Forelimb muscle (tissue), 1 donor: ENCODE results near the gene RHBDL1. TPM values are rescaled to one million over a fixed set of nuclear protein-coding genes. Genes with fewer than 3 reads are reported as not detected.

Experiments used
- DNase-seq: peaks from one replicate; pipeline ENCODE4 v3.0.0-alpha.2; 2013; ENCODE audit warnings: low read depth
- polyA plus RNA-seq: library from polyadenylated mRNA; unstranded; fragments of 120-200 nt; gene quantifications from one replicate; pipeline ENCODE4 v1.2.1, GENCODE V29; 2013; ENCODE audit not compliant: insufficient read length

RHBDL1 gene
- polyA plus RNA-seq, 1 donor: 1.8 TPM

DNA sequence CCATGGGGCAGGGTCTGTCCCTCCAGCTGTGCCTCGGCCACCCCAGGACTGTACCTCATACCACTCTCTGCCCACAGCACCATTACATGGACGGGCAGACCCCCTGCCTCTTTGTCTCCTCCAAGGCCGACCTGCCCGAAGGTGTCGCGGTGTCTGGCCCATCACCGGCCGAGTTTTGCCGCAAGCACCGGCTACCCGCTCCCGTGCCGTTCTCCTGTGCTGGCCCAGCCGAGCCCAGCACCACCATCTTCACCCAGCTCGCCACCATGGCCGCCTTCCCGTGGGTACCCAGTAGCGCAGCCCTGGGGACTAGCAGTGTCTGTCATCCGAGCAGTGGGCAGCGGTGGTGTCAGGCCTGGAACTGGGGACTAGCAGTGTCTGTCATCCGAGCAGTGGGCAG is 2.6 kb upstream of the RHBDL1 start:
- no peak for DNase-seq

DNA sequence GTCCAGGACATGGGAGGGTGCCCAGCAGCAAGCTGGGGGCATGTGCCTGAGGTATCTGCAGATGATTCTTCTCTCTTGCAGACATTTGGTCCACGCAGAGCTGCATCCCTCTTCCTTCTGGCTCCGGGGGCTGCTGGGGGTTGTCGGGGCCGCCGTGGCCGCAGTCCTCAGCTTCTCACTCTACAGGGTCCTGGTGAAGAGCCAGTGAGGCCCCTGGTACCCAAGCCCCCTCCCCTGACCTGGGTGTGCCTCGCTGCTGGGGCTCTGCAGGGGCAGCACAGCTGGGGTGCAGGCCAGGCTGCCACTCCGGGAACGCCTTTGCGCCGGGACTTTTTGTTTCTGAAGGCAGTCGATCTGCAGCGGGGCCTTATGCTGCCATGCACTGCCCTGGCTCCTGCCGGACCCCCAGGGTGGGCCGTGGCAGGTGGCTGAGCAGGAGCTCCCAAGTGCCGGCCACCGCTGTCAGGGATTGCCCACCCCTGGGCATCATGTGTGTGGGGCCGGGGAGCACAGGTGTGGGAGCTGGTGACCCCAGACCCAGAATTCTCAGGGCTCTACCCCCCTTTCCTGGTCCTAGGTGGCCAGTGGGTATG is 2.0 kb upstream of the RHBDL1 start:
- DNase-seq: no peak

DNA sequence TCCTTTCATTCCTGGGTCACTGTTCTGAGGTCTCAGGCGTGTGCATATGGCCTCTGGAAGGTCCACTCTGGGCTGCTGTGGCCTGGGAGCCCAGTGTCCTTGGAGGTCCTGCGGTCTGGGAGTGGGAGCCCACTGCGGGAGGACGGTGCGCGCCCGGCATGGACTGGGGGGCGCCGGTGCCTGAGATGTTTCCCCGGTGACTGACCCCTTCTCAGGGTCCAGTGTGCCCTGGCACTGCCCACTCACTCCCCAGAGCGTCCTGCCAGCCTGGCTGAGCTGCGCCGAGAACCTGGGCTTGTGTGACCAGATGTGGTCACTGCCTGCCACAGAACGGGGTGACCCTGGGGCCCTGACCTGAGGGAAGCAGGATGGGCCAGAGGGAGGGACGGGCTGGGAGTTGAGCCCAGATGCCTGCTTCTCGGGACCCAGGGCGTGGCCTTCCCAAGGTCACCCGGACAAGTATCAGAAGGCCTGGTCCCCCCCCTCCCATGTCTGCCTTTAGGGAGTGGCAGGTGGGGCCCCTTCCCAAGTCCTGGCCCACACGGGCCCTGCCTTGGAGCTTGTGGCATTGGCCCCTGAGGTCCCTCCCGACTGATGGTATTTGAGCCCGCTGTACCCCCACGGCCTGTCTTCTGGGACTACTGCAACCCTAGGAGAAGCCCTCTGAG is 1.1 kb upstream of the RHBDL1 start:
- no peak for DNase-seq

DNA sequence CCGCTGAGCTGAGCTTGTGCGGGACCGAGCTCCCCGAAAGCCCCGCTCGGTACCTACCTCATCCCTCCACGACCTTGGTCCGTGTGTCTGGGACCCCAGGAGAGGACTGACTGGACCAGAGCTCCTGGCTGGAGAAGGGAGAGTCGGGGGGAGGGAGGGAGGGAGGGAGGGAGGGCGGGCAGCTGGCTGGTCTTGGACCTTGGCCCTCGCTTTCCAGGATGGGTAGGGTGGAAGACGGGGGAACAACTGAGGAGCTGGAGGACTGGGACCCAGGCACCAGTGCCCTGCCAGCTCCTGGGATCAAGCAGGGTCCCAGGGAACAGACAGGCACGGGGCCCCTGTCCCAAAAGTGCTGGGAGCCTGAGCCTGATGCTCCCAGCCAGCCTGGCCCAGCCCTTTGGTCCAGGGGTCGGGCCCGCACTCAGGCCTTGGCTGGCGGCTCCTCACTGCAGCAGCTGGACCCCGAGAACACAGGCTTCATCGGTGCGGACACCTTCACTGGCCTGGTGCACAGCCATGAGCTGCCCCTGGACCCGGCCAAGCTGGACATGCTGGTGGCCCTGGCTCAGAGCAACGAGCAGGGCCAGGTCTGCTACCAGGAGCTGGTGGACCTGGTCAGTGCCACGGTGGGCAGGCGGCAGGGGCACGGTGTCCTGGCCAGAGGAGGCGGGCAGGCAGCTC is 553 bp downstream of the RHBDL1 start:
- DNase-seq: no peak

DNA sequence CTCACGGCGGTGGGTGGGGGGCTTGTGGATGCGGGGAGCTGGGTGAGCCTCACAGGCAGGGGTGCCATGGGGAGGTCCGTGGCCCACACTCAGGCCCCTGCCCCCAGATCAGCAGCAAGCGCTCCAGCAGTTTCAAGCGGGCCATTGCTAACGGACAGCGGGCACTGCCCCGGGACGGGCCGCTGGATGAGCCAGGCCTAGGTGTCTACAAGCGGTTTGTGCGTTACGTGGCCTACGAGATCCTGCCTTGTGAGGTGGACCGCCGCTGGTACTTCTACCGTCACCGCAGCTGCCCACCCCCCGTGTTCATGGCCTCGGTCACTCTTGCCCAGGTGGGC is 1.1 kb downstream of the RHBDL1 start:
- no peak for DNase-seq

DNA sequence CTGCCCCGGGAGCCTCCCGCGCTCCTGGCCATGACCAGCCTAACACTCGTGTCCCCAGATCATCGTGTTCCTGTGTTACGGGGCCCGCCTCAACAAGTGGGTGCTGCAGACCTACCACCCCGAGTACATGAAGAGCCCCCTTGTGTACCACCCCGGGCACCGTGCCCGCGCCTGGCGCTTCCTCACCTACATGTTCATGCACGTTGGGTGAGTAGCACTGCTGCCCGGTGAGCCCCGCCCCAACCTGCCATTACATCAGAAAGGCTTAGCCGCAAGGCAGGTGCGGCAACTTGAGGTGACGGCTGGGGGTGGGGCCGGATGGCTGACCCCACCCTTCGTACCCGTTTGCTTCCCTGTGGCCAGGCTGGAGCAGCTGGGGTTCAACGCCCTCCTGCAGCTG is 1.4 kb downstream of the RHBDL1 start:
- no peak for DNase-seq

DNA sequence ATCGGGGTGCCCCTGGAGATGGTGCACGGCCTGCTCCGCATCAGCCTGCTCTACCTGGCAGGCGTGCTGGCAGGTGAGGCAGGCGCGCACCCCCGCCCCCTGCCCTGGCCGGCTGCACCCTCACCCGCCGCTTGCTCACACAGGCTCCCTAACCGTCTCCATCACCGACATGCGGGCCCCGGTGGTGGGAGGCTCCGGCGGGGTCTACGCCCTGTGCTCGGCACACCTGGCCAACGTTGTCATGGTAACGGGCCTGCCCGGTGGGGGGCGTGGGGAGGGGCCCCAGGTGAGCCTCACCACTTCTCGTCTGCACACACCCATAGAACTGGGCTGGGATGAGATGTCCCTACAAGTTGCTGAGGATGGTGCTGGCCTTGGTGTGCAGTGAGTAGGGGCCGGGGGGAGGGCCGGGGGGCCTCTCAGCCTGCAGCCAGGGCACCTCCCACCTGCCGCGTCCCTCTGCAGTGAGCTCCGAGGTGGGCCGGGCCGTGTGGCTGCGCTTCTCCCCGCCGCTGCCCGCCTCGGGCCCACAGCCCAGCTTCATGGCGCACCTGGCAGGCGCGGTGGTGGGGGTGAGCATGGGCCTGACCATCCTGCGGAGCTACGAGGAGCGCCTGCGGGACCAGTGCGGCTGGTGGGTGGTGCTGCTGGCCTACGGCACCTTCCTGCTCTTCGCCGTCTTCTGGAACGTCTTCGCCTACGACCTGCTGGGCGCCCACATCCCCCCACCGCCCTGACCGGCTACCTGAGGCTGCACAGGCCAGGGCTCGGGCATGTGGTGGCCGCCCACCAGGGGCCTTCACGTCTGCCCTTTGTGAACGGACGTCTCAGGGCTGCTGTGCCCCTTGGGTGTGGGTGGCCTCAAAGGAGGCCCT is 2.1 kb downstream of the RHBDL1 start:
- DNase-seq: no peak

DNA sequence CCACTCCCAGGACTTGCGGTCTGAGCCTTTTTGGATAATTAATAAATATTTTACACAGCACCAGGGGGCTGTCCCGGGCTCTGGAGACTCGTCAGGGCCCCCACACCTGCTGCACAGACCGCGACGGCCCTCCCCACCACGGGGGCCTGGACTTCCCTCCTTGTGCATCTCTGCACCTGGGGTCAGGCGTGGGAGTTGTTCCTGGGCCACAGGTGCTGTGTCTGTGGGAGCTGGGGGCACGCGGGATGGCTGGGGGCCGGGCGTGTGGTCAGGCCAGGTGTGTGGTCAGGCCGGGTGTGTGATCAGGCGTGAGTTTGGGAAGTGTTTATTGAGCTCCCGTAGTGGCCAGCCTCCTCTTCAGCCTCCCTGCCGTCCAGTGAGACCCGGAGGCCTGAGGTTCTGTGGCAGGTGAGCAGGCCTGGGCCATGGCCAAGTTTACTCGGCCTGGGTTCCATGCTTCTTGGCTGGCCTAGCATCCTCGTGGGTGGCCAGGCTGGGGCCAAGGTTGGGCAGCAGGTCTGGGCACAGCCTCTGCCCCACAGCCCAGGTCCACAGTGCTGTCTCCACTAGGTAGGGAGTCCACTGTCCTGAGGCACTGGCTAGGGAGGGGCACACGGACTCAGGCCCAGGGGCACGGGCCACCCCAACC is 2.9 kb downstream of the RHBDL1 start:
- no peak for DNase-seq

DNA sequence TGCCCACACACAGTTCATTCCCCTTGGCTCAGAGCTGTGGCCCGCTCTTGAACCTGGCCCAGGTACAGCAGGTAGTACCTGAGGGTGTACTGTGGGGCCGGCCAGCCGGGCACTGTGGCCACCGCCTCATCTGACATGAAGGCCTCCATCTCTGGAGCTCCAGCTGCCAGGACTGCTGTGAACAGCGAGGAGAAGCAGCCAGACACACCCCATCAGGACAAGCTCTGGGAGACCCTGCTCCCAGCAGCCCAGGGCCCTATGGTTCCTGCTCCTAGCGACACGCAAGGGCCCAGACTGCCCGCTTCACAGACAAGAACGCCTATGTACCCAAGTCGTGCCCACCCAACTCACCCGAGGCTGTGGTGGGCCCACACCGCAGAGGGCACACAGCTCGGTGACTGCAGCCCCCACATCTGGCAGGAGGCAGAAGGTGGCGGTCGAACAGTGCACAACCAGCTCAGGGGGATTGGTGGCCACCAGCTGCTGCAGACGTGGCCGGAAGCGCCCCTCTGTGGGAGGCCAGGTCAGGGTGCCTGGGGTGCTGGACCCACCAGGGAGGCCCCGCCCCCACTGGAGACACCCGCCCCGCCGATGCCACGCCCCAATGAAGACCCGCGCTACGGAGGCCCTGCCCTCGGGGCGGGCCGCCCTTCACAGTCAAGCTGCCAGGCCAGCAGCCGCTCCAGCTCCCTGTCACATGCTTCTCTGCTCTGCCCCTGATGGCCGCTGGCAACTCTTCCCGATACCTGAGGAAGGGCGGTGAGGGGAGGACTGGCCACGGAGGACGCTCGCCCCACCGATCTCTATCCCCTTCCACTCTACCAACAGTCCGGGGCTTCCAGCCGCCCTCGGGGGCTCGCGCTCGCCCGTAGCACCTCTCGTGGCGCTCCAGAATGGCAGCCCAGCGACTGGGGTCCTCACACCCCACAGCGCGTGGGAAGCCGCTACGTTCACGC is 3.7 kb downstream of the RHBDL1 start:
- DNase-seq: no peak

DNA sequence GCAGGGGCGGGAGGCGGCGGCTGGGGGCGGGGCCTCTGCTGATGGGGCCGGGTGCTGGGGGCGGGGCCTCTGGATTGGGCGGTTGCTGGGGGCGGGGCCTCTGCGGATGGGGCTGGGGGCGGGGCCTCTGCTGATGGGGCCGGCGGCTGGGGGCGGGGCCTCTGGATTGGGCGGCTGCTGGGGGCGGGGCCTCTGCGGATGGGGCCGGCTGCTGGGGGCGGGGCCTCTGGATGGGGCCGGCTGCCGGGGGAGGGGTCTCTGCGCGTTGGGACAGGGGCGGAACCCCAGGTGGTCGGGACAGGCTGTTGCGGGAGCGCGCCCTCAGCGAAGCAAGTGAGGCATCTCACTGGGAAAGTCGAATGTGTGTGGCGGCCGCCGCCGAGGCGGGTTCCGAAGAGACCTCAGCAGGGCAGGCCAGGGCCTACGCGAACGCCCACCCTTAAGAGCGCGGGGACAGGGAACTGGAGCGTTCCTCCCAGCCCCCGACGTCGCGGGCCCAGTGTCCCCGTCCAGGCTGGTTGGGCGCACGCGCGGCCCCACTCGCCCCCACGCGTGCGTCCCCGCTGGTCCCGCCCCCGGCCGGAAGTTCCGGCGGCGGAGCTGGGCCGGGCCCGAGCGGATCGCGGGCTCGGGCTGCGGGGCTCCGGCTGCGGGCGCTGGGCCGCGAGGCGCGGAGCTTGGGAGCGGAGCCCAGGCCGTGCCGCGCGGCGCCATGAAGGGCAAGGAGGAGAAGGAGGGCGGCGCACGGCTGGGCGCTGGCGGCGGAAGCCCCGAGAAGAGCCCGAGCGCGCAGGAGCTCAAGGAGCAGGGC is 4.5 kb downstream of the RHBDL1 start, which contains the start of gene STUB1:
Gene STUB1, plus strand, starts transcription at position 597 of the 811 bp plus-strand sequence. Its CDS starts 116 bp downstream, at position 713.
- DNase-seq: peak; percentile 38

DNA sequence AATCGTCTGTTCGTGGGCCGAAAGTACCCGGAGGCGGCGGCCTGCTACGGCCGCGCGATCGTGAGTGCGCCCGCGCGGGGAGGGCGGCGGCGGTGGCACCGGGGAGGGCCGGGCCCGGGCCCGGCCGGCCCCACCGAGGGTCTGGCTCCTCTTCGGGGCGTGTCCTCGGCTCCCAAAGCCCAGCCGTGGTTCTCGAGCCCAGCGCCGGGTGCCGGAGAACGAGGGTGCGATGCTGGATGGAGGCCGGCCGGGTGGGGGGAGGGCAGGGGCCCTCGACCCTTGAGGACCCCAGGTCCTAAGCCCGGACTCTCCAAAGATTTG is 5.1 kb downstream of the RHBDL1 start:
- no peak for DNase-seq

DNA sequence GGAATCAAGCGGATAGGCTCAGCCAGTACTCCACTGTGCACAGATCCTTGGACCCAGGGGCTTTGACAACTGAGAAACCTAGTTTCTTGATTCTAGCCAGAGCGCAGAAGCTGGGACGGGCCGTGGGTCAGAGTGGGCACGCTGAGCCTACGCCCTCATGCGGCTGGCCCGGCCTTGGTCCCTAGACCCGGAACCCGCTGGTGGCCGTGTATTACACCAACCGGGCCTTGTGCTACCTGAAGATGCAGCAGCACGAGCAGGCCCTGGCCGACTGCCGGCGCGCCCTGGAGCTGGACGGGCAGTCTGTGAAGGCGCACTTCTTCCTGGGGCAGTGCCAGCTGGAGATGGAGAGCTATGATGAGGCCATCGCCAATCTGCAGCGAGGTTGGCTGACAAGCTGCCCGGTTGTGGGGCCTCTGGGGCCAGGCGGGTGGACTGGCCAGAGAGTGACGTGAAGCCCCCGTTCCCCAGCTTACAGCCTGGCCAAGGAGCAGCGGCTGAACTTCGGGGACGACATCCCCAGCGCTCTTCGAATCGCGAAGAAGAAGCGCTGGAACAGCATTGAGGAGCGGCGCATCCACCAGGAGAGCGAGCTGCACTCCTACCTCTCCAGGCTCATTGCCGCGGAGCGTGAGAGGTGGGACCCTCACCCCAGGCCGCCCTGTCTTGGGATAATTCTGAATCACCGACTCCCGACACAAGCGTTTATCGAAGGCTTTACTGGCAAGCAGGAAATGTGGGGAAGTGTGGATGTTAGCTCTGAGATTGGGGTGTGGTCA is 5.7 kb downstream of the RHBDL1 start:
- no peak for DNase-seq

DNA sequence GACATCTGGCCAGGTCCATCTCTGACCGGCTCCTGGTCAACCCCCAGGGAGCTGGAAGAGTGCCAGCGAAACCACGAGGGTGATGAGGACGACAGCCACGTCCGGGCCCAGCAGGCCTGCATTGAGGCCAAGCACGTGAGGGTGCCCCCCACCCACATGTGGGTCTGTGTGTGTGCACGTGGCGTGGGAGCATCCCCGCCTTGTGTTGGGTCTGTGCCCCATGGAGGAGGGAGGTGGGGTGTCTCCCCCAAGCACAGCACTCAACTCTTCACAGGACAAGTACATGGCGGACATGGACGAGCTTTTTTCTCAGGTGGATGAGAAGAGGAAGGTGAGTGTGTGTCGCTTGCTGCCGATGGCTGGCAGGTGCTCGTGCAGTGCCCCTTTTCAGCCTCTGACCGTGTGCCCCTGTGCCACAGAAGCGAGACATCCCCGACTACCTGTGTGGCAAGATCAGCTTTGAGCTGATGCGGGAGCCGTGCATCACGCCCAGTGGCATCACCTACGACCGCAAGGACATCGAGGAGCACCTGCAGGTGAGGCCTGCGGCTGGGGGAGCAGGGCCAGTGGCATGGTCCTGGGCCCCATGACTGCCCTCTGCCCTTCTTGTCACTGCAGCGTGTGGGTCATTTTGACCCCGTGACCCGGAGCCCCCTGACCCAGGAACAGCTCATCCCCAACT is 6.4 kb downstream of the RHBDL1 start:
- no peak for DNase-seq

DNA sequence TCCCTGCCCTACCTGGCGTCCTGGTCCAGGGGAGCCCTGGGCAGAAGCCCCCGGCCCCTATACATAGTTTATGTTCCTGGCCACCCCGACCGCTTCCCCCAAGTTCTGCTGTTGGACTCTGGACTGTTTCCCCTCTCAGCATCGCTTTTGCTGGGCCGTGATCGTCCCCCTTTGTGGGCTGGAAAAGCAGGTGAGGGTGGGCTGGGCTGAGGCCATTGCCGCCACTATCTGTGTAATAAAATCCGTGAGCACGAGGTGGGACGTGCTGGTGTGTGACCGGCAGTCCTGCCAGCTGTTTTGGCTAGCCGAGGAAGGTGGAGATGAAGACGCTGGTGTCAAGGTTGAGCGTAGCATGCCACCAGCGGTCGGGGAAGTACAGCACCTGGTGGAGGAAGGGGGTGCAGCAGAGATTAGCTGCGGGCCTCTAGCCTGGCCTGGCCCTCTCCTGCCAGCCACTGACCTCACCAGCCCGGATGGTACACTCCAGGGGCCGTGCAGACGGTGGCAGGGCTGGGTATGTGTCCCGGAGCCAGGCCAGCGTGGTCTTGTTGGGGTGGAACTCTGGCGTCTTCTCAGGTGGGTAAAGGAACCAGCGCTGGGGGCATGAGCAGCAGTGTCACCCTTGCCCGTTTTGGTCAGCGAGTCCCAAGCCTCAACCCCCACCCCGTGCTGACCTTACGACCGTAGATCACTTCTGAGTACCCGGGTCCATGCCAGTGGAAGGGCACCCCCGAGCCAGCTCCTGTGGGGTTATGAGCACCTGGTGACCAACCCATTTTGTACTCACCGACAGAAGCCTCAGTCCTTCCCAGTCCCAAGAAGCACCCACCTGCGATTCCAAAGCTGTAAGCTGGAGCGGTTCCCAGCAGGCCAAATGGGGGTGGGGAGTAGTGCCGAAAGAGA is 7.3 kb downstream of the RHBDL1 start:
- DNase-seq: no peak

DNA sequence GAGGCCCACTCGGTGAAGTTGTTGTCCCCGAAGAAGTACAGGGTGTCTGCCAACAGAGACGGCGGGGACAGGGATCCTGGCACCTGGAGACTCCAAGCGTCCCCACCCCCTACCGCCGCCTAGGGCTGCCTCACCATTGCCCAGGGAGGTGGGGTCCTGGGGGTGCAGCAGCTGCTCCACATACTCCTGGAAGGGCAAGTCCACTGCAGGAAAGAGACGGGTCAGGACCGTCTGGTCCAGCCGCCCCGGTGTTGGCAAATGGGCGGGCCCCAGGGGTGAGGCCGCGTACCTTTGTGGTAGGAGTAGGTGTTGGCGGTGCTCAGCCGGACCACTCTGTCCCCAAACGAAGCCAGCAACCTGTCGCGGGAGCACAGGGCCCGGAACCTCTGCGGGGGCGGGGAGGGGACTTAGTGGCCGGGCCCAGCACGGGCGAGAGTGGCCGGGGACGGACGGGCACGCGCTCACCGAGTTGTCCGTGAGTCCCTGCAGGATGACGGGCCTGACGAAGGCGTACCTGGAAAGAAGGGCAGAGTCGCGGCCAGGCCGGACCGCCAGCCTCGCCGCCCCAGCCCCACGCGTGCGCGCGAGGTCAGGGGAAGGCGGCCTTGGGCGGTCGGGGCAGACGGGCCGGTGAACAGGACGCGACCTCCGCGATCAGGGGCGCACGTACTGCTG is 8.1 kb downstream of the RHBDL1 start:
- DNase-seq: no peak

DNA sequence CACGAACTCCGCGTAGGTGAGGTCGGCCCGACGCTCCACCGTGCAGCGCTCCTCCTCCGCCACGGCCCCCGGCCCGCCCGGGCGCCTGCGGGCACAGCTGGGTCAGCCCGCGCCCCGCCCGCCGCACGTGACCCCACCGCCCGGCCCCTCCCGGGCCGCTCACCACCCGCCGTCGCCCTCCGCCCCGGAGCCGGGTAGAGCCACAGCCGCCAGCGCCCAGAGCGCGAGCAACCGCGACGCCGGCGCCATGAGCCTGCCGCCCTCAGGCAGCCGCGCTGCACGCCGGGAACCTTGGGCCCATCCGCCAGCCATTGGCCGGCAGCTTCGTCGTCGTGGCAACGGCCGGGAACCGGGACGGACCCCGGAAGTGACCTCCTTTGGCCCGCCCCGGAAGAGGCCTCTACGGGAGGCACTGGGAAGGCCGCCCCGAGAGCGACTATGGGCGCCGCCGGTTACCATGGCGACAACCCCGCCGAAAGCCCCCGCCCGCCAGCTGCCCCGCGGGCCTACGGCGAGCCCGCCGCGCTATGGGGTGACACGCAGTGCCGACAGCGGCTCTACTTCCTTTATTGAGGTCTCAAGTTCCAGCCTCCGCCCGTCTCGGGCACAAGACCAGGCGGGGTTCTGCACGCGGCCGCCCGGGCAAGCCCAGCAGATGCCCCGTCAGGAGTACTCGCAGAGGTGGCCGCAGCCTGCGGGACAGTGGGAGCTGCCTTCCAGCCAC is 8.8 kb downstream of the RHBDL1 start, which contains the start of gene JMJD8:
Gene JMJD8, minus strand, starts transcription at position 264 of the 724 bp plus-strand sequence. Its CDS starts 15 bp downstream, at position 249.
- peak; percentile 77 for DNase-seq
